Brain microvascular endothelial cell (primary cell): ENCODE measurements around the gene TMC1.

Source experiments
- DNase-seq: peaks from one replicate; pipeline ENCODE4 v3.0.0-alpha.2; 2020
- H3K27ac ChIP-seq: fragments of 250-450 bp; sonication (Bioruptor Pico); 2 replicates; pipeline ENCODE4 v1.5.1; 2020; ENCODE audit warnings: mild to moderate bottlenecking, moderate library complexity
- H3K27me3 ChIP-seq: fragments of 250-450 bp; sonication (Bioruptor Pico); replicated peaks from 2 replicates; pipeline ENCODE4 v1.5.1; 2020; ENCODE audit warnings: mild to moderate bottlenecking
- H3K36me3 ChIP-seq: fragments of 250-450 bp; sonication (Bioruptor Pico); replicated peaks from 2 replicates; pipeline ENCODE4 v1.5.1; 2020; ENCODE audit warnings: mild to moderate bottlenecking
- H3K4me3 ChIP-seq: 2 replicates; pipeline ENCODE4 v1.5.1; 2011; ENCODE audit warnings: low read depth, mild to moderate bottlenecking, control low read depth, low read length, moderate library complexity
- in situ Hi-C: cut with HindIII; loops from 2 replicates; pipeline ENCODE4 v1.10.0; 2017; ENCODE audit warnings: low sequenced_read_pairs, low pct_ligation_motif_present
- TF ChIP-seq, protein P1 (sequence below): IDR thresholded peaks from 2 replicates; pipeline ENCODE4 v1.5.1; 2011; ENCODE audit warnings: low read depth, mild to moderate bottlenecking, moderate library complexity, low read length, control low read depth, inconsistent platforms; ENCODE audit errors: missing control alignments

The TMC1 gene

DNA sequence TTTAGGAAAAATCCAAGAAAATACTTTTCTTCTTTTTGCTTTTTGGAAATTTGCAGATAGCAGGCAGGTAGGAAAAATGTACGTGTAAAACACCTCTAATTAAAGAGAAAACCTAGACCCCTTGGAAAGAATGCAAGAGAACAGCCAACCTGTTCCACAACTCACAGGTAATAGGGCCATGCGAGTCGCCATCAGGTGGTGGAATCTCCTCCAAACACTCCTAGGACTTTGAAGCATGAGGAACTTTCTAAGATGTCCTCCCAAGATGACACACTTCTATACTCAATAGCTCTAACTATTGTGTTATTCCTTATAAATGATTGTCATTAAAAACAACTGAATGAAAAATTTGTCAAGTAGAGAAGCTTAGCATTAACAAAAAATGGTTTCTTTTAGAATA lies 174.0 kb downstream of the TMC1 start:
- no peak overlapping the region for H3K4me3 ChIP-seq
- in situ Hi-C loops, result no loop called here
- no peaks in the 10 kb centered on the region for H3K27me3 ChIP-seq
- H3K36me3 ChIP-seq, result no peaks in the 10 kb centered on the region
- no peak overlapping the region for H3K27ac ChIP-seq
- TF ChIP-seq, protein P1, sequence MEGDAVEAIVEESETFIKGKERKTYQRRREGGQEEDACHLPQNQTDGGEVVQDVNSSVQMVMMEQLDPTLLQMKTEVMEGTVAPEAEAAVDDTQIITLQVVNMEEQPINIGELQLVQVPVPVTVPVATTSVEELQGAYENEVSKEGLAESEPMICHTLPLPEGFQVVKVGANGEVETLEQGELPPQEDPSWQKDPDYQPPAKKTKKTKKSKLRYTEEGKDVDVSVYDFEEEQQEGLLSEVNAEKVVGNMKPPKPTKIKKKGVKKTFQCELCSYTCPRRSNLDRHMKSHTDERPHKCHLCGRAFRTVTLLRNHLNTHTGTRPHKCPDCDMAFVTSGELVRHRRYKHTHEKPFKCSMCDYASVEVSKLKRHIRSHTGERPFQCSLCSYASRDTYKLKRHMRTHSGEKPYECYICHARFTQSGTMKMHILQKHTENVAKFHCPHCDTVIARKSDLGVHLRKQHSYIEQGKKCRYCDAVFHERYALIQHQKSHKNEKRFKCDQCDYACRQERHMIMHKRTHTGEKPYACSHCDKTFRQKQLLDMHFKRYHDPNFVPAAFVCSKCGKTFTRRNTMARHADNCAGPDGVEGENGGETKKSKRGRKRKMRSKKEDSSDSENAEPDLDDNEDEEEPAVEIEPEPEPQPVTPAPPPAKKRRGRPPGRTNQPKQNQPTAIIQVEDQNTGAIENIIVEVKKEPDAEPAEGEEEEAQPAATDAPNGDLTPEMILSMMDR, result no peak
- DNase-seq, result no peak

DNA sequence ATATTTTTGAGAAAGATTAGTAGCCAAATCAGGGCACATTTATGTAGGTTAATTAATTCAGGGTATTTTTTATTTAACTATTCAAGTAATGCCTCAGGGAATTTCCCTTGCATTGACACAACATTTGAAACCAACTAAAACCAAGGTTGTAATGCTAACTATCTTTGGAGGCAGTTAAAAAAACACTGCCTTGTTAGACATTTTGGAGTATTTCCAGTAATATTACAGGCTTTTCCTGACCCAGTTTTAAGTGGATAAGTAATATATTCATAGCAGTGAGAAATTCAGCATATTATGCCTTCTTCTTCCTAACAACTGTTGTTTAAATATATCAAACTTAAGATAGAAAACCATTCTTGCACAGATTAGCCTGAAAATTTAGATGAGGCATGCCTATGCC lies 175.1 kb downstream of the TMC1 start:
- no peaks in the 10 kb centered on the region for H3K27me3 ChIP-seq
- H3K4me3 ChIP-seq, result no peak overlapping the region
- TF ChIP-seq, protein P1, result no peak
- no peak overlapping the region for H3K27ac ChIP-seq
- DNase-seq, result no peak
- H3K36me3 ChIP-seq, result no peaks in the 10 kb centered on the region
- in situ Hi-C loops, result no loop called here

DNA sequence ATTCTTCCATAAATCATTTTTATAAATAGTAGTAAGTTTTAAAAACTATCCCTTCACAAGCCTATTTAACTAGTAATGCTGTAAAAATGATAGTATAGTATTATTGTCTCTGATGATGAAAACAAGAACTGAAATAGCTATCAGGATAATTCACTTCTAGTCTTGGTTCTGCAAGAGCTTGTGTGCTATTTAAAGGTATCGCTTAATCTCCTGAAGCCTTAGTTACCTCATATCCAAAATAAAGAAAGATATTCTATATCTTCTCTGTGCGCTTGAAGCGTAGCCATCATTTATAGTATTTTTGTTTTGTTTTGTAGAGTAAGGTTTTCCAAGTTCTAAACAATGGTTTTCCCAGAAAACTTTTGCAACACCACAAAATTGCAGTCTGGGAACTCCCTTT lies 180.1 kb downstream of the TMC1 start:
- TF ChIP-seq, protein P1, result no peak
- in situ Hi-C loops, result no loop called here

DNA sequence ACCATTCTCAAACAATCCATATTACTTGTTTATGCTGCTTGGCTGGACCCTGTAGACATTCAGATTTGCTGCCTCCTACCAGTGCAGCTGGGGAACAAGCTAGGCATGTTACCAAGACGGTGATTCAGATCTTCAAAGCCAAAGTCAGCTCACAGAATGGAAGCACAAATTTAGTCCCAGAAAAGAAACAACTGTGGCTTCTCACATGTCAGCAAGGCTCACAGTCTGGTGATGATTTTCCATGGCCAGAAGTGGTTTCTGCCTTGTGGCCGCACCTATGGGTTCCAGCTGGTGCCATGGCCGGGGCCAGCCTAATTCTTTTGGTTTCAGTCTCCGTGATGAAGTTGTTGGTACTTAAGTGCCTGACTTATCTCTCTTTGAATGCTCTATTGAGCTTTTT lies 182.2 kb downstream of the TMC1 start:
- Histone ChIP-seq H3K27ac (no peak overlapping the region), H3K4me3 (no peak overlapping the region), H3K36me3 (no peaks in the 10 kb centered on the region), H3K27me3 (no peaks in the 10 kb centered on the region)
- in situ Hi-C loops, result no loop called here
- TF ChIP-seq, protein P1, result no peak
- no peak for DNase-seq

More for the DNA sequence above, 180.1 kb downstream of the TMC1 start:
- Histone ChIP-seq H3K36me3 (no peaks in the 10 kb centered on the region), H3K27me3 (no peaks in the 10 kb centered on the region), H3K27ac (no peak overlapping the region), H3K4me3 (no peak overlapping the region)
- DNase-seq, result no peak

DNA sequence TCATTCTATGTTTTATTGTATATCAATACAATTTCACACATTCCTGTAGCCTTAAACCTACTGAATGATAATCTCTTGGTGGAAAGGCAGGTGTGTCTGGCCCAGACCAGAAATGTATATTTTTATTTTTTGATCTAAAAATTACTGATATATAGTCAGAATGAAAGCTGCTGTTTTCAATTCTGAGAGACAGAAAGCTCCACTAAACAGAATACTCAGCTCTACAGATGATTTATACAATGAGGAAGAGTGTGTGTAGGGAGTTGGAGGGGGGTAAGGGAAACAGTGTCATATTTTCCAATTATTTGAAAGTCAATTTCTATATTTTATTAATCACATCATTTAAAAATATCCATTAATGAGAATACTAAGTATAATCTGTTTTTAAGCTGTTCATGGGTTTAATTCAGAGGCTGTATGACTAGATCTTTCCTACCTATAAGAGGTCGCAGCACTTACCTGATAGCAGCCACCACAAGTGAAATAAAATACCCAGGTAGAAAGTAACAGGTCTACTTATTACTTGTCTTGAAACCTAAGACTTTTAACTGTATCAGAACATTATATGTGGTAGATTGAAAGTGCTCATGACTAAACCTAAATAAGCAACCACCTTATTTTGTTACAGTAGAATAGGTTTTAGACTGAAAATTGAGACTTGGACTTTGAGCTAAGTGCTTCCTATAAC lies 183.4 kb downstream of the TMC1 start:
- DNase-seq, result no peak
- Histone ChIP-seq H3K36me3 (no peaks in the 10 kb centered on the region), H3K27me3 (no peaks in the 10 kb centered on the region), H3K27ac (no peak overlapping the region), H3K4me3 (no peak overlapping the region)
- TF ChIP-seq, protein P1, result no peak
- in situ Hi-C loops, result no loop called here

DNA sequence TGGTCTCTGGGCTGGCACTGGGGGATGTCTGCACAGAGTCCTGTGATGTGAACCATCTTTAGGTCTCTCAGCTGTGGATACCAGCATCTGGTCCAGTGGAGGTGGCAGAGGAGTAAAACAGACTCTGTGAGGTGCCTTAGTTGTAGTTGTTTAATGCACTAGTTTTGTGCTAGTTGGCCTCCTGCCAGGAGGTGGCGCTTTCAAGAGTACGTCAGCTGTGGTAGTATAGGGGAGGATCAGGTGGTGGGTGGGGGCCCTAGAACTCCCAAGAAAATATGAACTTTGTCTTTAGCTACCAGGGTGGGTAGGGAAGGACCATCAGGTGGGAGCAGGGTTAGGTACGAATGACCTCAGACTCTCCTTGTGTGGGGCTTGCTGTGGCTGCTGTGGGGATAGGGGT lies 197.1 kb downstream of the TMC1 start:
- no peaks in the 10 kb centered on the region for H3K27me3 ChIP-seq
- H3K4me3 ChIP-seq, result no peak overlapping the region
- H3K36me3 ChIP-seq, result no peaks in the 10 kb centered on the region
- TF ChIP-seq, protein P1, result no peak
- in situ Hi-C loops, result no loop called here
- DNase-seq, result no peak
- no peak overlapping the region for H3K27ac ChIP-seq
